ENCODE results near the gene THRSP. TPM values are rescaled to one million over a fixed set of nuclear protein-coding genes. Genes with fewer than 3 reads are reported as not detected.
A peak's percentile ranks its signal among the peaks of the same experiment; 100 is the strongest.
"Not testable (repeated sequence)": the region's sequence is repeated elsewhere in the genome, so short reads cannot be mapped to it uniquely, and the experiment has no call there.

Gene THRSP
- polyA plus RNA-seq, 10 donors: 0.11 to 0.99 (median 0.17) TPM; not detected in 1

- DNase-seq: not testable (repeated sequence)
These were observed 22.9 kb downstream of the THRSP start for GRCh38 chr11:78086521-78087074.

DNA sequence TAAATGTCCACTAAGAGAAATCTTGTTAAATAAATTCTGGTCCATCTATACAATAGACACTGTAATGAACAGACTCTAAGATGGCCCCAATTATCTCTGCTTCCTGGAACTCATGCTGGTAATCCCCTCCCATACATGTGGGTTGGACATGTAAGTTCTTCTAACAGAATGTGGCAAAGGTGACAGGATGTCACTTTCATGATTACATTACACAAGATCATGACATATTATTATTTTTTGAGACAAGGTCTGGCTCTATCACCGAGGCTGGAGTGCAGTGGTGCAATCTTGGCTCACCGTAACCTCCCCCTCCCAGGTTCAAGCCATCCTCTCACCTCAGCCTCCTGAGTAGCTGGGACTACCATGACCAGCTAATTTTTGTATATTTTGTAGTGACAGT, 30.6 kb downstream of the THRSP start:
- DNase-seq: no peak

DNA sequence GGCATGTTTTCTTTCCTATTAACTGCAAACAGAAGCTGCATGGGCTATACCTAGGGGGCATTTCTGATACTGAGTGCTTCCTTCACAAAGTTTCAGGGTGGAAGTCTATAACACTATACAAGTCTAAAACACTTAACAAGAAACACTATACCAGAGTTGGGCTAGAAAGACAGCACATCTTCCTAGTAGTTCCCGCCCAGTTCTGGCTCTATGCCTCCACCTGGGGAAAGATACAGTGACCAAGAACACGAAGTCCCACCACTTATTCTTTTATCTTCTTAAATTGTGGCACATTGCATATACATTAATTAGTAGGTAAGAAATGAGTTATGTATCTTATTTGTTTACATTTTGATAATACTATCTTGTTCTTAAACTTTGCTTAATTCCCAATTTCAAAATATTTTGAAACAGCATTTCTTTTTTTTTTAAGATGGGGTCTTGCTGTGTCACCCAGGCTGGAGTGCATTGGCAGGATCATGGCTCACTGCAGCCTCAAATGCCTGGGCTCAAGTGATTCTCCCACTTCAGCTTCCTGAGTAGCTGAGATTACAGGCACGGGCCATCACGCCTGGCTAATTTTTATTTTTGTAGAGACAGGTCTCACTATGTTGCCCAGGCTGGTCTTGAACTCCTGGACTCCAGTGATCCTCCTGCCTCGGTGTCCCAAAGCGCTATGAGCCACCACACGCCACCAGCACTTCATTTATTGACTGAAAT, 34.2 kb downstream of the THRSP start:
- DNase-seq: no peak

GRCh38 chr11:78099666-78100065, 36.0 kb downstream of the THRSP start:
- DNase-seq: no peak

DNA sequence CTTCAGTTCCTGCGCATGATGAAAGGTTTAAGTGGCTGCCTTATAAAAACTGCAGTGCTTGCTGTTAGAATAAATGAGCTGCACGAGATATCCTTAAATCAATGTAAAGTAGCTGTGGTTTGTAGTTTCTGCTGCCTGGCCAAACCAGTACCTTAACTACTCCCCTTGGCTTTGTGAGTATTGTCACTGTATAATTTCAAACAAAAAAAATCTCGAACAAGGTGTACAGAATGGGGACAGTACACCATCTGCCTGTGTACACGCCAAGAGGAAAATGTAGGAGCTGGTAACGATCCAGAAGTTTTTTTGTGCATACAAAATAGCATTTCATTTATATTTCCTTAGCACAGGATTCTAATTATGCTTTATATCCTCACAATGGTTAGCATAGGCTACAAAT, 36.6 kb downstream of the THRSP start:
- no peak for DNase-seq

DNA sequence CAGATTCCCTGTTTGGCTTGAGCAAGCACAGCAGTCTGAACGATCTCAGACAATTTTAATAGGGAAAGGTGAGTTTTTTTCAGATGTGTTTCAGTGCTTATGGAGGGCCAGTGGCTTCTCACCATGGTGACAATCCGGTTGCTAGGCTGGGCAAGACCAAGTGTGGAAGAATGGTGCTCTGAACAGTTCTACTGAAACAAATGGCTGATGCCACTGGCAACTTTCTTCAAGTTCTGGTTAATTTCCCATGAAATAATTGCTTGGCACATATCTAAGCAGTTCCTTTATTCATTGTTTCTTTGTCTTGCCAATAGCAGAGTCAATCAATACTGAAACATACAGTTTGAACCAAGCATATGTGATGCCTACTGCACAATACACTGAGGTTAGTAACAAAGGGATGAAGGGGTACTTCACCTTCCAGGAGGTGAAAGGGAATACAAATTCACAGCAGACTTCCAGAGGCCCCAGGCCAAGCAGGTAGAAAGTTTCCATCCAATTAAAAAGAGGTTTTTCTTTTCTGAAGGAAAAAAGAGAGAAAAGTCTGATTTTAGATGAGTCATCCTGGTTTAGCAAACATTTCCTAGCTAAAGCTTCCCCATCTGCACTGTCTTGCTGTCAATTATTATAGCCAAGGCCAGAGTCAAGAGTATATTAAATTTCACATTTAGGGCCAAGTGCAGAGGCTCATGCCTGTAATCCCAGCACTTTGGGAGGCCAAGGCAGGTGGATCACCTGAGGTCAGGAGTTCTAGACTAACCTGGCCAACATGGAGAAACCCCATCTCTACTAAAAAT, 37.2 kb downstream of the THRSP start:
- DNase-seq: no peak

DNA sequence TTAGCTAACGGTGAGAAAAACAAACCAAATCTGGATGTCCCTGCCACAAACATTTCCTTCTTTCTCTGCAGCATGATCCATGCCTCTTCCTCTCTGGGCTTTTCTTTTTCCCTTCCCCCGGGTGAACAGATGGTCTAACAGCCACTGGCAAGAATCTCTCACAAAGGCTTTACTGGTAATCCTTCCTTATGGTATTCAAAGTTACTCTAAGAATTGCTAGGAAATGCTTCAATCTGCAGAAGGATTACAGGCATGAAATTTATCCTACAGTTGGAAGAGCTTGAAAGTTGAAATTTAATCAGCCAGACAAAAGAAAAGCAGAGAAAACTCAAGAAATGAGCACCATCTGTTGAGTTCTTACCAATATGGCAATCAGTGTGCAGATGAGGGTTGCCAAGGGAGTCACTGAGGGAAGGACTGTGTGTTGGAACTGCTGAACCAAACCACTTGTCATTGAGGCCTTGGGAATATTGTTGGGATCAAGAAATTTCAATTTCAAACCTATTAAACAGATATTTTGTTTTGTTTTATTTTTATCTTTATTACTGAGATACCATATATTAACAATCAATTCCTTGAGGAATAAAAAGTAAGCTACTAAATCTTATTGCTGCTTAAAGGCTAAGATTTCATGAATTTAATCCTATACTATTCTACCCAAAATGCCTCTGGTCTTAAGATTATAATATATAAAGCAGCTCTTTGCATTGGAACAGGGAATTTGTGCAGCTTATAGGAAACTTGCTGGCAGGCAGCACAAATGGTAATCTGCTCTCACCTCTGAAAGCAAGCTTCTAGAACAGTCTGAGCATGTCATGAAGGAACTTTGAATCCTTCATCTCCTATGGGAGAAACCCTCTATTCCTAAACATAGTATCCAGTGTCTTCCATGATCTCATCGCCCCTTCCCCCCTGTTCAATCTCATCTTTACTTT, 45.7 kb downstream of the THRSP start:
- peak in 2 of 3 donors; percentile 5 to 20 for DNase-seq

GRCh38 chr11:78110351-78110750, 46.7 kb downstream of the THRSP start:
- DNase-seq: no peak

- DNase-seq: no peak
These were observed 47.2 kb downstream of the THRSP start for GRCh38 chr11:78110830-78111229.

GRCh38 chr11:78111298-78111697, 47.6 kb downstream of the THRSP start:
- DNase-seq: no peak

GRCh38 chr11:78112582-78113275, 49.1 kb downstream of the THRSP start:
- DNase-seq: no peak

Other genes with a start within 250 kb of the THRSP start
- 10 to 100 TPM; 31.6 to 47.7 (median 36.9) TPM for gene RSF1, start 243.1 kb upstream of the THRSP start, polyA plus RNA-seq (ENCODE audit: insufficient read length in 10 of 10)
- 10 to 100 TPM; 33.8 to 45.3 (median 40.9) TPM for gene AAMDC, start 242.7 kb upstream of the THRSP start, polyA plus RNA-seq (ENCODE audit: insufficient read length in 10 of 10)
- gene INTS4, start 69.2 kb upstream of the THRSP start, polyA plus RNA-seq (ENCODE audit: insufficient read length in 10 of 10): 10 to 100 TPM; 16.4 to 32.8 (median 25.3) TPM
- gene KCTD14, start 40.6 kb upstream of the THRSP start, polyA plus RNA-seq (ENCODE audit: insufficient read length in 10 of 10): 1 to 10 TPM in 8 of 10 donors, under 1 TPM in 2; 0.66 to 1.8 (median 1.4) TPM
- 100 to 1,000 TPM; 118 to 189 (median 155) TPM for gene NDUFC2, start 16.0 kb downstream of the THRSP start, polyA plus RNA-seq (ENCODE audit: insufficient read length in 10 of 10)
- gene ALG8, start 75.8 kb downstream of the THRSP start, polyA plus RNA-seq (ENCODE audit: insufficient read length in 10 of 10): 10 to 100 TPM; 18.4 to 35.3 (median 25.6) TPM
- gene KCTD21, start 124.8 kb downstream of the THRSP start, polyA plus RNA-seq (ENCODE audit: insufficient read length in 10 of 10): 1 to 10 TPM; 5.9 to 7.4 (median 6.7) TPM
- 1 to 10 TPM; 2.9 to 5.6 (median 4.1) TPM for gene USP35, start 125.1 kb downstream of the THRSP start, polyA plus RNA-seq (ENCODE audit: insufficient read length in 10 of 10)

Data from muscle of back (tissue), 11 donors.